Transverse colon (tissue), 4 donors: Measurements from ENCODE around the gene ULK4.

Experiments used
- CTCF ChIP-seq, 5 experiments: fragments of 200-600 bp in 3 of 5; fragments of 450-650 bp in 2 of 5; sonication (generic) in 3 of 5; IDR thresholded peaks; 1 replicate in 2 of 5; 2 replicates in 3 of 5; pipeline ENCODE4 v1.5.1; 2016 to 2017; ENCODE audit warnings: antibody characterized with exemption in 5 of 5, inconsistent platforms in 3 of 5, mild to moderate bottlenecking in 2 of 5, moderate library complexity in 1 of 5
- EP300 ChIP-seq: sonication (generic); formaldehyde crosslinking; IDR thresholded peaks from one replicate; pipeline ENCODE4 v1.6.1; 2017; ENCODE audit warnings: antibody characterized with exemption, low read depth
- POLR2A ChIP-seq: fragments of 450-650 bp; IDR thresholded peaks from one replicate; pipeline ENCODE4 v1.6.1; 2016; ENCODE audit warnings: antibody characterized with exemption, mild to moderate bottlenecking, moderate library complexity
- POLR2AphosphoS5 ChIP-seq, 3 donors: sonication (generic); formaldehyde crosslinking; IDR thresholded peaks; one replicate each; pipeline ENCODE4 v1.6.1; 2016; ENCODE audit warnings: antibody characterized with exemption in 3 of 3

DNA sequence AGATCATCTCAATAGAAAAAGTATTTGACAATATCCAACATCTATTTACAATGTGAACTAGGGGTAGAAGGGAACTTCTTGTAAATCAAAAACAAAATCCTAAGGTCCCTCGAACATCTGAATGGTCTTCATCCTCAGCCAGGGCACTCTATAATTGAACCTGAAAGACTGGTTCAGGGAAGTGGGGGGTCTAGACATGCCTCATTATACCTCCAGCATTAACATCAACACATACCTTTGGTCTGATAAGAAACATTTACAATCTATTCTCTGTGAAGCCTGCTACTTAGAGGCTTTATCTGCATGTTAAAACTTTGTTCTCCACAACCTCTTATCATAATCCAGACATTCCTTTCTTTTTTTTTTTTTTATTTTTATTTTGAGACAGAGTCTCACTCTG is 550.8 kb downstream of the ULK4 start:
- TF ChIP-seq POLR2AphosphoS5 (IDR thresholded peaks at IDR 0.05) (no peak), EP300 (no peak), POLR2A (no peak), CTCF (IDR thresholded peaks at IDR 0.05) (no peak)
